ENCODE data around the gene ENGASE.
"Not testable (repeated sequence)": the region's sequence is repeated elsewhere in the genome, so short reads cannot be mapped to it uniquely, and the experiment has no call there.

The ENGASE gene

GRCh38 chr17:79074649-79075445, at the start of gene ENGASE:
ENGASE (plus strand) TSS chr17:79074824; CDS start chr17:79074945, 121 bp downstream.
- peak; percentile 95 for DNase-seq

GRCh38 chr17:79024901-79025737, 49.5 kb upstream of the ENGASE start:
- peak in 2 of 3 experiments; percentile 18 to 84 for DNase-seq

- peak in 2 of 3 experiments; percentile 19 to 28 for DNase-seq
Measured at GRCh38 chr17:79026376-79027273, 48.0 kb upstream of the ENGASE start.

- DNase-seq = peak in 1 of 3 experiments; percentile 38
Measured at GRCh38 chr17:79027274-79027924, 47.2 kb upstream of the ENGASE start.

GRCh38 chr17:79027925-79028491, 46.6 kb upstream of the ENGASE start:
- DNase-seq = no peak

- DNase-seq = no peak
Measured at GRCh38 chr17:79028496-79029326, 45.9 kb upstream of the ENGASE start.

- peak in 1 of 3 experiments; percentile 27 for DNase-seq
Measured at GRCh38 chr17:79029327-79030009, 45.2 kb upstream of the ENGASE start.

- not testable (repeated sequence) for DNase-seq
Measured at GRCh38 chr17:79030636-79031035, 44.0 kb upstream of the ENGASE start.

GRCh38 chr17:79031996-79032875, 42.4 kb upstream of the ENGASE start:
- no peak for DNase-seq

- peak in 1 of 3 experiments; percentile 48 for DNase-seq
Measured at GRCh38 chr17:79033046-79033616, 41.5 kb upstream of the ENGASE start.

- peak; percentile 52 to 76 (median 57) for DNase-seq
Measured at GRCh38 chr17:79033741-79034501, 40.7 kb upstream of the ENGASE start.

GRCh38 chr17:79034931-79035485, 39.6 kb upstream of the ENGASE start:
- peak in 2 of 3 experiments; percentile 42 to 60 for DNase-seq

GRCh38 chr17:79035686-79036085, 38.9 kb upstream of the ENGASE start:
- no peak for DNase-seq

GRCh38 chr17:79036181-79036580, 38.4 kb upstream of the ENGASE start:
- no peak for DNase-seq

GRCh38 chr17:79036596-79036995, 38.0 kb upstream of the ENGASE start:
- DNase-seq = no peak

- DNase-seq = no peak
Measured at GRCh38 chr17:79038545-79039135, 36.0 kb upstream of the ENGASE start.

- DNase-seq = no peak
Measured at GRCh38 chr17:79039171-79039570, 35.5 kb upstream of the ENGASE start.

Data from NCI-H1417 (cell line).